ENCODE measurements around the gene KRTAP9-6. TPM values are rescaled to one million over a fixed set of nuclear protein-coding genes. Genes with fewer than 3 reads are reported as not detected.
A peak's percentile ranks its signal among the peaks of the same experiment; 100 is the strongest.

The KRTAP9-6 gene
- total and polyA plus RNA-seq, 2 of the 13 experiments (the other 11 are each of a cell fraction or from before 2014, with no cell fraction given), result not detected

DNA sequence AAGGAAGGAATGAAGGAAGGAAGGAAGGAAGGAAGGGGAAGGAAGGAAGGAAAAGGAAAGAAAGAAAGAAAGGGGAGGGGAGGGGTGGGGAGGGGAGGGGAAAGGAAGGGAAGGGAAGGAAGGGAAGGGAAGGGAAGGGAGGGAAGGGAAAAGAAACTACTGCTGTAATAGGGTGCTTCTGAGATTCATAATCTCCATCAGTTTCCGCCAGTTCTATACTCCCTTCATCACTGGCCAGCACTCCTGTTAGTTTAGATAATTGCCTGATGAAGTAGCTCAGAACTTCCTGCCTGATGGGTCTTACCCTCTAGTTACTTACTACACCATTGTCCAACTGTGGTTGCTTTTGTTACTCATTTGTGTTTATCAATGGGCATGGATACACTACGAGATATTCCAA lies 2.0 kb upstream of the KRTAP9-6 start:
- in situ Hi-C loops (cut with HindIII; ENCODE audit: extremely low pct_ligation_motif_present, low pct_unique_long_range_greater_than_20kb) (no loop called here), intact Hi-C loops (cut with micrococcal nuclease; ENCODE audit: unreplicated experiment) (no loop called here)
- TF ChIP-seq TOE1 (CRISPR knock-in tag; IDR thresholded peaks at IDR 0.05) (no peak), FOXO1 (CRISPR knock-in tag; IDR thresholded peaks at IDR 0.05) (no peak), JUND (CRISPR knock-in tag; IDR thresholded peaks at IDR 0.05) (no peak), PCBP2 (optimal IDR thresholded peaks at IDR 0.05; ENCODE audit: low read depth, low read length, poor library complexity, severe bottlenecking) (peak; percentile 82), SP1 (IDR thresholded peaks at IDR 0.05) (no peak), SP1 (CRISPR knock-in tag; IDR thresholded peaks at IDR 0.05) (no peak), ZNF263 (CRISPR knock-in tag; IDR thresholded peaks at IDR 0.05) (no peak), HNRNPK (IDR thresholded peaks at IDR 0.05; ENCODE audit: low read depth, low read length, poor library complexity, severe bottlenecking) (peak; percentile 92), ZSCAN22 (CRISPR knock-in tag; IDR thresholded peaks at IDR 0.05) (no peak), SMC3 (IDR thresholded peaks at IDR 0.05; ENCODE audit: low read length) (no peak), FIP1L1 (IDR thresholded peaks at IDR 0.05; ENCODE audit: borderline replicate concordance, insufficient read depth, low read depth, low read length) (no peak), ZNF788 (CRISPR knock-in tag; IDR thresholded peaks at IDR 0.05; ENCODE audit: borderline replicate concordance) (no peak), ZNF138 (CRISPR knock-in tag; IDR thresholded peaks at IDR 0.05; ENCODE audit: low read depth) (no peak), ERF (CRISPR knock-in tag; IDR thresholded peaks at IDR 0.05) (no peak), XRCC5 (optimal IDR thresholded peaks at IDR 0.05; ENCODE audit: low read length) (no peak), ZNF629 (CRISPR knock-in tag; conservative IDR thresholded peaks at IDR 0.05) (no peak), PCBP1 (IDR thresholded peaks at IDR 0.05; ENCODE audit: borderline replicate concordance, low read depth, low read length) (0 out of 2 replicates have a peak, but pooled peaks have one; percentile 61), ZNF24 (IDR thresholded peaks at IDR 0.05) (no peak), ZFP62 (CRISPR knock-in tag; IDR thresholded peaks at IDR 0.05) (no peak), ZNF552 (CRISPR knock-in tag; IDR thresholded peaks at IDR 0.05; ENCODE audit: borderline replicate concordance) (no peak), HNRNPLL (IDR thresholded peaks at IDR 0.05; ENCODE audit: low read depth, low read length, poor library complexity, severe bottlenecking) (no peak), ZNF205 (CRISPR knock-in tag; IDR thresholded peaks at IDR 0.05) (no peak)
- TF ChIP-seq, protein P1, sequence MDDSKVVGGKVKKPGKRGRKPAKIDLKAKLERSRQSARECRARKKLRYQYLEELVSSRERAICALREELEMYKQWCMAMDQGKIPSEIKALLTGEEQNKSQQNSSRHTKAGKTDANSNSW (CRISPR knock-in tag; IDR thresholded peaks at IDR 0.05; ENCODE audit: borderline replicate concordance), result no peak
- TF ChIP-seq, protein P2, sequence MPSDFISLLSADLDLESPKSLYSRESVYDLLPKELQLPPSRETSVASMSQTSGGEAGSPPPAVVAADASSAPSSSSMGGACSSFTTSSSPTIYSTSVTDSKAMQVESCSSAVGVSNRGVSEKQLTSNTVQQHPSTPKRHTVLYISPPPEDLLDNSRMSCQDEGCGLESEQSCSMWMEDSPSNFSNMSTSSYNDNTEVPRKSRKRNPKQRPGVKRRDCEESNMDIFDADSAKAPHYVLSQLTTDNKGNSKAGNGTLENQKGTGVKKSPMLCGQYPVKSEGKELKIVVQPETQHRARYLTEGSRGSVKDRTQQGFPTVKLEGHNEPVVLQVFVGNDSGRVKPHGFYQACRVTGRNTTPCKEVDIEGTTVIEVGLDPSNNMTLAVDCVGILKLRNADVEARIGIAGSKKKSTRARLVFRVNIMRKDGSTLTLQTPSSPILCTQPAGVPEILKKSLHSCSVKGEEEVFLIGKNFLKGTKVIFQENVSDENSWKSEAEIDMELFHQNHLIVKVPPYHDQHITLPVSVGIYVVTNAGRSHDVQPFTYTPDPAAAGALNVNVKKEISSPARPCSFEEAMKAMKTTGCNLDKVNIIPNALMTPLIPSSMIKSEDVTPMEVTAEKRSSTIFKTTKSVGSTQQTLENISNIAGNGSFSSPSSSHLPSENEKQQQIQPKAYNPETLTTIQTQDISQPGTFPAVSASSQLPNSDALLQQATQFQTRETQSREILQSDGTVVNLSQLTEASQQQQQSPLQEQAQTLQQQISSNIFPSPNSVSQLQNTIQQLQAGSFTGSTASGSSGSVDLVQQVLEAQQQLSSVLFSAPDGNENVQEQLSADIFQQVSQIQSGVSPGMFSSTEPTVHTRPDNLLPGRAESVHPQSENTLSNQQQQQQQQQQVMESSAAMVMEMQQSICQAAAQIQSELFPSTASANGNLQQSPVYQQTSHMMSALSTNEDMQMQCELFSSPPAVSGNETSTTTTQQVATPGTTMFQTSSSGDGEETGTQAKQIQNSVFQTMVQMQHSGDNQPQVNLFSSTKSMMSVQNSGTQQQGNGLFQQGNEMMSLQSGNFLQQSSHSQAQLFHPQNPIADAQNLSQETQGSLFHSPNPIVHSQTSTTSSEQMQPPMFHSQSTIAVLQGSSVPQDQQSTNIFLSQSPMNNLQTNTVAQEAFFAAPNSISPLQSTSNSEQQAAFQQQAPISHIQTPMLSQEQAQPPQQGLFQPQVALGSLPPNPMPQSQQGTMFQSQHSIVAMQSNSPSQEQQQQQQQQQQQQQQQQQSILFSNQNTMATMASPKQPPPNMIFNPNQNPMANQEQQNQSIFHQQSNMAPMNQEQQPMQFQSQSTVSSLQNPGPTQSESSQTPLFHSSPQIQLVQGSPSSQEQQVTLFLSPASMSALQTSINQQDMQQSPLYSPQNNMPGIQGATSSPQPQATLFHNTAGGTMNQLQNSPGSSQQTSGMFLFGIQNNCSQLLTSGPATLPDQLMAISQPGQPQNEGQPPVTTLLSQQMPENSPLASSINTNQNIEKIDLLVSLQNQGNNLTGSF (CRISPR knock-in tag; IDR thresholded peaks at IDR 0.05), result no peak
- no peak overlapping the region for H2AFZ ChIP-seq (ENCODE audit: low read length)
- H3K27ac ChIP-seq (ENCODE audit: extremely low read length, insufficient read depth, low read length), result no peak overlapping the region
- no TSS peak for BruUV-seq (replicated peaks)
- H4K20me1 ChIP-seq (ENCODE audit: insufficient read depth, low read length), result no peaks in the 10 kb centered on the region
- no peaks in the 10 kb centered on the region for H3K79me2 ChIP-seq (ENCODE audit: insufficient read depth, low read length)
- H3K4me3 ChIP-seq (replicated peaks in 1 of 3; ENCODE audit: insufficient read depth in 1 of 3, low read depth in 2 of 3, low read length in 3 of 3), result no peak overlapping the region
- ChIA-PET POLR2A (no interaction called here), CTCF (ENCODE audit: low intra/inter-chr PET ratio, low total read pairs) (no interaction called here)
- no peaks in the 10 kb centered on the region; a peak in 1 of 5 replicates for H3K27me3 ChIP-seq (ENCODE audit: control insufficient read depth in 1 of 2, insufficient read depth in 2 of 2, low read length in 2 of 2)
- 71% methylated on average over 2 of the region's 2 CpGs for WGBS (ENCODE audit: low lambda C conversion rate)
- H3K4me1 ChIP-seq (ENCODE audit: insufficient read depth, low read length), result no peaks in the 10 kb centered on the region
- no peak for FAIRE-seq
- H3K4me2 ChIP-seq (ENCODE audit: low read depth, low read length), result no peak overlapping the region
- ATAC-seq, result no peak
- no peak overlapping the region for H3K9ac ChIP-seq (ENCODE audit: insufficient read depth, low read depth, low read length)
- no peak for DNase-seq (ENCODE audit: low spot score)
- no peaks in the 10 kb centered on the region for H3K9me3 ChIP-seq (ENCODE audit: low read length)
- H3K36me3 ChIP-seq (replicated peaks in 1 of 2; ENCODE audit: control insufficient read depth in 1 of 2, insufficient read depth in 2 of 2, low read length in 2 of 2), result no peaks in the 10 kb centered on the region
